NCI-H526 (cell line): ENCODE measurements around the gene BTG3.

ENCODE experiments used
- DNase-seq, 2 experiments: peaks; one replicate each; lab custom pipeline; 2025; lab: John Stamatoyannopoulos, UW

BTG3 gene, protein sequence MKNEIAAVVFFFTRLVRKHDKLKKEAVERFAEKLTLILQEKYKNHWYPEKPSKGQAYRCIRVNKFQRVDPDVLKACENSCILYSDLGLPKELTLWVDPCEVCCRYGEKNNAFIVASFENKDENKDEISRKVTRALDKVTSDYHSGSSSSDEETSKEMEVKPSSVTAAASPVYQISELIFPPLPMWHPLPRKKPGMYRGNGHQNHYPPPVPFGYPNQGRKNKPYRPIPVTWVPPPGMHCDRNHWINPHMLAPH

DNA sequence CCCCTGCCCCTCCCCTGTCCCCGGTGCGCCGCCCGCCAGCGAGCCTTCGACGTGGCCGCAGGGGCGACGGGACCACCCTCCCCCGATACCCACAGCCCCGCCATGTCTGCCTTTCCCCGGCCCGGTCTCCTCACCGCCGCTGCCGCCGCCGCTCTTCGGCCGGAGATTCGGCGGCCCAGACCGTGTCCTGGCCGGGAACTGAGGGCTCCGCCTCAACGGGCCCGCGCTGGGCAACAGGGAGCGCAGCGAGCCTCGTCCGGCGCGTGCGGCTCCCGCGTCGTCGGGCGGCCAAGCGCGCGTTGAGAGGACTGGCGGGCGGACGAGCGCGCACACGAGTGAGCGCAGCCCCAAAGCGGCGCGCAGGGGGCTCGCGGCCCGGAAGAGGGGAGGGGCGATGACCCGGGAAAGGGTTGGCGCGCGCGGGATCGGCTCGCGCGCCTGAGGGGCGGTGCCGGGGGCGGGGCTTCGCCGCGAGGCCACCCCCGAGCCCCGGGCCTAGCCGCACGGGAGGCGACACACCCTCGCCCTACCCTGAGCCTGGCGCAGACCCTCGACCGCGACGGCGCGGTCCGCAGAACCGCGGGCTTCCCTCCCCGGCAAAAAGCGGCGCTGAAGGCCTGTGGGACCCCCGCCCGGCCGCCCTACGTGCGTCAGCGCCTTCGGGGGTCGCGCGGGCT lies at the start of gene BTG3:
Gene BTG3, minus strand, starts transcription at position 337 of the 677 bp plus-strand sequence. CDS start 3,757 bp downstream, outside the sequence.
- DNase-seq: peak; percentile 37 to 89

DNA sequence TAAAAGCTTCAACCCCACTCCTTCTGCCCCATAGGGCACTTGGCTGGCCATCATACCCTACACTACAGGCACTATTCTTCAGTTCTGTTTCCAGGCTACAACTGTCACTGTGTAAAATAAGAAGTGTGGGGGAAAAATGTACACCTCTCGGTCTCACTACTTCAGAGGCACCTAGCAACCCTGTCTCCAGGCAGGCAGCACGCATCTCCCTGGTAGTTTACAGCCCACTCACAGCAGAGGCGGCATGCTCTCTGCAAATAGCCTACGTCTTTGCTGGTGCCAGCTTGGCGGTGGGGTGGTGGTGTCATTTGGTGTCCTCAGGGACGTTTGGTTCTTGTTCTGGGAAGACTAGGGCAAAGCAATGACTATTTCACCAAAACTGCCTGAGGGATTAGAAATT lies 48.2 kb upstream of the BTG3 start:
- no peak for DNase-seq

DNA sequence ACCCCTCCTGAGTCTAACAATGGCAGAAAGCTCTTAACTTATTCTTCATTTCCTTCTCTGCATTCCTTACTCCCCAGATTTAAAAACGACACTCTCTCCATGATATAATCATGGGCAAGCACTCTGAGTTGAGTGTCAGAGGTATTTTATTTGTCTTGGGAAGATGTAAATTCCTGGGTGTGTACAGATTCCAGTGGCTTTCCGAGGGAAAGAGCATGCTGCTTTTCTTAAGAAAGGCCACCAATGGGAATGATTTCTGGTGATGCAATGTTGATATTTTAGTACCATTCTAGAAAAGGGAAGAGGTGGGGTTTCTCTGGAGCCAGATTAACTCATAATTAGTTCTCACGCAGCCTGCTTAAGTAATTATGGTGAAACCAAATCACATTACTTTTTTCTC lies 47.8 kb upstream of the BTG3 start:
- DNase-seq: no peak

DNA sequence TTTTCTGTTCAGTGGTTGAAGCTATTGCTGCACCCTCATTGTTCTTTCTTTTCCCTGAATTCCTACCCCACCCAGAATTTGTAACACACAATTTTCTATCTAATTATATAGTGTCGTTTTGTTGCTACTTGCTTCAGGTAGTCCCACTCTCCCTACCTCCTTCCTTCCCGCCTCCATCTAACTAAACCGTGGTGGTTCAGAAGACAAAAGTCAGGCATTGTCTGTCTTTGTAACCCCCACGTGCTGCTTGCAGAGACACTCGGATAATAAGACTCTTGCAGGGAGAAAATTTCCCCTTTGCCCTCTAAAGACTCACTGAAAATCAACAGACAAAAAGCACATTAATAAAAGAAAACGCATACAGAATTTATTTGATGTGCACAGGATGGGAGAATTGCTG lies 46.2 kb upstream of the BTG3 start:
- no peak for DNase-seq

DNA sequence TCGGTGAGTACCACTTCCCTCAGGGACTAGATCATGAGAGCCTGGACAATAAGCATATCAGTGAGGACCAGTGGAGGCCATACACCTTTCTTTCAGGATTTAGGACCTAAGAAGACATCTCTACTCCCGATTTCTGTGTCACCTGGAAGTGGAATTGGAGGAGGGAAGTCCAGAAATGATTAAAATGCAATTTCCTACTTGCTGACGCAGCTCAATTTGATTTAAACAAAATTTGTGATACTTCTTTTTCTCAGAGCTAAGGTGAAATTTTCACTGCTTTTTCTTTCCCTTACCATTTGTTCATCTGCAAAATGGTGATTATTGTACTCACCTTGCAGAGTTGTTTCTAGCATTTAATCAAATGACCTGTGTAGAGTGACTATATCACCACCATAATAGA lies 38.8 kb upstream of the BTG3 start:
- DNase-seq: no peak

DNA sequence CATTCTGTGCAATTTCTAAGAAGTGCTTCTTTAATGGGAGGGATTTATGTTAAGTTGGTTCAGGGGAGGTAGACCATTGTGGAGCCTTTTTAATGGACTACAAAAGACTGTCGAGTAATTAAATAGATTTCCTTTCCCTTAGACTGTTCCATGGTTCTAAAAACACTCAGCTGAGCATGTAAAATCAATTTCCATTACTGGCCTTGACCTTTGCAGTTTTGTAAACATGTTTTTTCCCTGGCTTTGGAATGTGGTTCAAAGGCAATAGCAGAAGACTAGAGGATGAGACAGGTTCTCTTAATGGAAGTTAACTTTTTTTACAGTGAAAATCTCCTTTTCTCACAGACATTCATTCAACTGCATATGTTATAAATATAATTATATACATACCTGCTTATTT lies 37.6 kb upstream of the BTG3 start:
- DNase-seq: no peak

DNA sequence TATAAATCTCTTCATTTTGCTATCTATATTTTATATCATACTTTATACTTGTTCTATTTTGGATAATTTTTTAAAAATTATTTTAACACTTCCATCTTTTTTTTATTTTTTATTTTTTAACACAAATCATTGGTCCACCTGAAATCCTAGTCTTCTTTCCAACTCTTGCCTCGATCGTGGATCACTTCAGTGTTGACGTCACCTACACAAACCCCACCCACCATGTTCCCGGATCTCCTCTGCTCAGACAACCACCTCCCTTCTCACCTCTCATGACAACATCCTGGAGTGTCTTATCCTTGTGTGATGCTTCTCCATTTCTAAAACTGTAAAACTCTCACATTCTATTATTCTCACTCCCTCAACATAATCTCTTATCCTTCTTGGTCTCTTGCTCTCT lies 34.1 kb upstream of the BTG3 start:
- no peak for DNase-seq

DNA sequence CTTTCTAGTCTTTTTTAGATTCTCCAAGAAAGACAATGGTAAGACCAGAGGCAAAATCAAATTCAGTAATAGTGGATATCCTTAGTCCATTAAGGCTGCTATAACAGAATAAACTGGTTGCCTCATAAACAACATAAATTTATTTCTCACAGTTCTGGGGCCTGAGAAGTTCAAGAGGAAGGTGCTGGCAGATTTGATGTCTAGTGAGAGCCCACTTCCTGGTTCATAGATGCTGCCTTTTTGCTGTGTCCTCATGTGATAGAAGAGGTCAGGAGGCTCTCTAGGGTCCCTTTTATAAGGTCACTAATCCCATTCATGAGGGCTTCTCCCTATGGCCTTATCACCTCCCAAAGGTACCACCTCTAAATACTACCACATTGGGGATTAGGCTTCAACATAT lies 31.5 kb upstream of the BTG3 start:
- DNase-seq: no peak

DNA sequence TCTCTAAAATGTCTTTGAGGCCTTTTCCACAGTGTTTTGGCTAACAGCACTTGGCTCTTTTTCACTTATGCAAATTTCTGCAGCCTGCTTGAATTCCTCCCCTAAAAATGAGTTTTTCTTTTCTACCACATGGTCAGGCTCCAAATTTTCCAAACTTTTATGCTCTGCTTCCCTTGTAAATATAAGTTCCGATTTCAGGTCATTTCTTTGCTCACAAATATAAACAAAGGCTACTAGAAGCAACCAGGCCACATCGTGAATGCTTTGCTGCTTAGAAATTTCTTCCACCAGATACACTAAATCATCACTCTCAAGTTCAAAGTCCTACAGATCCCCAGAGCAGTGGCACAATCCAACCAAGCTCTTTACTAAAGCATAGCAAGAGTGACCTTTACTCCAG lies 28.1 kb upstream of the BTG3 start:
- no peak for DNase-seq

DNA sequence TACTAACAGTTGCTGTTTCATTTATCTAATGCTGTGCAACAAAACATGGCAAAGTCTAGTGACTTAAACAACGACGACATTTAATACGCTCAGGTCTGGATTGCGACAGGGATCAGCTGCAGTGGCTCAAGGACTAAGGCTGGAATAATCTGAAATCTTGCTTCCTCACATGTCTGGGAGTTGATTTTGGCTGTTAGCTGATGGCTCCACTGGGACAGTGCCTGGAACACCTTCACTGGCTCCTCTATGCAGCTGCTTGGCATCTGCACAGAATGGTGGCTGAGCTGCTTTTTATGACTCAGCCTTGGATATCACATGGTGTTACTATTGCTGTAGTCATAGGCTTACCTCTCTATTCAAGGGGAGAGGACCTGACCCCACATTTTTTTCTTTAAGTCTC lies 24.0 kb upstream of the BTG3 start:
- DNase-seq: no peak

DNA sequence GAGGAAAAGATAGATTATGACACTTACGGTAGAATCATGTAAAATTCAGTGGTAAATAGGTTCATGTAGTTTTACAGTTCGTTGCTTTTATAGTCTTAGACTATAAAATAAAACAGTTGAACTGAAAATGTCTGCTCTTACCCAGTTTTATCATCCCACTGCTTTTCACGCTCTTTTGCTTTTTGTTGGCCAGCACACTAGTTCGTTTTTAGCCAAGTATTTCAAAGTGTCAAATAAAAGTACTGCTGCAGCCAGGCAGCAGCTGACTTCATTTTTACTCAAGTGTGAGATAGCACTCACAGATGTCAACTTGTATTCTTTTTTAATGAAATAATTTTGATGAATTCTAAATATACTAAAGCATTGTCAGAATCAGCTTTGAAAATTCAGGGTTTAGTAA lies 18.5 kb upstream of the BTG3 start:
- DNase-seq: no peak

DNA sequence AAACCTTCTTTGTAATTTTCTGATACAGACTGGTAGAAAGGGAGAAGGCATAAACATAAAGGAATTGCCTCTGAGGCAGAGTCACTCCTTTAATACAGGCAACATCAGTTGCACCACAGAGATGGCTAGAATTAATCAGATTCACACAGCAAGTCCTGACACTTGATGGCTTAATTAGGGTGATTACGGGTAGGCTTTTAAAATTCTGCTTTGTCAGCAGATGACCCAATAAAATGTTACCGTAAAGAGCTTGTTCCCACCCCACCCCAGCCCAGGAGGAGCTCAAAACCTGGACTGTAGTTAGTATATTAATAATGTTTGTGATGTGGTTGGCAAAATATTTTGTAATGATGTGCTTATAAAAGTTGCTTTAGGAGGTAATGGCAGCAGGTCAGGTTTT lies 9.3 kb upstream of the BTG3 start:
- DNase-seq: no peak

DNA sequence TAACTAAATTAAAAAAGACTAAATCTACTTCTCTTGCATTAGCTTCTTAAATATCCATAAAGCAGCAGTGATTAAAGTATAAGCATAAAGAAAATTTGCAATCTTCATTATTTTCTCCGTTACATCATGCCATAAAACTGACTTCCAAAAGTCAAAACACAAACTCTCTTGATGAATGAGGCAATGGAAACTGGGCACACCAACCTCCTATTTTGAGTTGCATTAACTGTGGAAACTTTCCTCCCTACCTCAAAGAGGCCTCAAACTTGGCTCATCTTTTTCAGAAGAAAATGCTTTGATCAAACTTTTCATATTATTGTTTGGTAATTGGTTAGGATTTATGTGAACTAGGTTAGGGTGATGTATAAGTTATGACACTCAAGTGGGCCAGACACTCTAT lies 4.1 kb upstream of the BTG3 start:
- no peak for DNase-seq

DNA sequence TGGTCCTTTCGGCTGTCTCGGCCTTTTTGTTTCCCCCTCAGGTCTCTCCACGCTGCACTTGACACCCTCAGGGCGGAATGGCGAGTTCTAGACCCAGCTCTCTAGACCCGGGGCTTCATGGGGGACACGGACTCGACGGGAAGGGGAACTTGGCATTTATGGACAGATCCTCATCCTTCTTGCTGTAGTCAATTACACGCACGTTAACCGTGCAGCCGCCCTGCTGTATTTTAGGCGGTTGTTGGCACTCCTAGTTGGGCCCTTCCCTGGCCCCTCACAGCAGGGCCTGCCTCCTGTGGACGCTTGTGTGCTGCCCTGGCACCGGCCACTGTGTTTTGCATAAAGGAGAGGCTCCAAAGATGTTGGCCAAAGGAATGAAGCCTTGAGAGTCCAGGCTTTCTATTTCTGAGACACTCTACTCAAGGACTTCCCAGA lies 558 bp upstream of the BTG3 start:
- DNase-seq: peak; percentile 13 to 41

DNA sequence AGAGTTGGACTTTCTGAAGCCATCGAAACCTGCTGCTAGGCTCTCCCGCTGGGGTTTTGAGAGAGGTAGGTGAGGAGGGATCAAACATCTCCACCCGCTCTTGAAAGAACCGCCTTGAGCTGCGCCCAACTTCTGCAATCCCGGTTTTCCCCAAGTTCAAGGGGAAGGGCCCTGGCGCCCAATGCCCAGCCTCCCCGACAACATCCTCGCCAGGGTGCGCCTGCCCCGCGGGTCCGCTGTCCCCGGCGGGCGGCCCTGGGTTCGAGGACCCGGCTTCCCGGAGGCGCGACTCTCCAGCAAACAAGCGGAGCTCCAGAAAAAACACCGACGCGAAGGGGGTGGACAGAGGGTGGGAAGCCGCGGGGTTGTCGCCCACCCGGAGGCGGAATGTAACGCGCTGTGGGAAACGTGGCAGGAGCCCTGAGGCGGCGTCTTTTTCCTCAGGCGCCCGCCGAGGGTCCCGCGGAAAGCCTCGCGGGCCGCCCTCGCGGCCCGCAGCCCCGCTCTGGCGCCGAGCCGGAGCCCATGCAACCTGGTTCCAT lies 607 bp downstream of the BTG3 start:
- peak in 1 of 2 experiments; percentile 54 for DNase-seq

DNA sequence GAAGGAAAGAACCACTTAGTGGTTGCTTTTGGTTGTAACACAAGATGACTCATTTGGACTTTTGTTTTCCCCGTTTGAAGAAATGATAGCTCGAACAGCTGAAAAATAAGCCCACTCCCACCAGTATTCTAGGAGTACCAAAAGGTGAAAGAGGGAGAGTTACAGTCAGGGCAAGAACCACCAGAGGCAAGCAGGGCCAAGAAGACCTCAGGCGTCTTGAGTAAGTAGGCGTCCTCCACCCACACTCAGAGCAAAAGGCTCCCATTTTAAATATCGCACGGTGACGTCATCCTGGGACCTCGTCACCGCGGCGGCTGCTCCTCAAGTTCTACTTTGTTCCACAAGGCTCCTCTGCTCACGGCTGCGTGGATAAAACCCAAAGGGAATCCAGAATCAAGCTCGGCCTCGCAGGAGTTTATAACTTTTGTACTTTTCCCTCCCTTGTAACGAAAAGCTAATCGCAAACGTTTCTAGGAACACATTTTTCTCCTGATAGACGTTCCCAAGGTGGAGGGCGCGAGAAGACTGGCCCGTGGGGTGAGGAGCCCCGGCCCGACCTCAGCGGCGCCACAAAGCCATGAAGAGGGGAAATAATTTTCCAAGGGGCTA lies 1.2 kb downstream of the BTG3 start:
- peak in 1 of 2 experiments; percentile 64 for DNase-seq

DNA sequence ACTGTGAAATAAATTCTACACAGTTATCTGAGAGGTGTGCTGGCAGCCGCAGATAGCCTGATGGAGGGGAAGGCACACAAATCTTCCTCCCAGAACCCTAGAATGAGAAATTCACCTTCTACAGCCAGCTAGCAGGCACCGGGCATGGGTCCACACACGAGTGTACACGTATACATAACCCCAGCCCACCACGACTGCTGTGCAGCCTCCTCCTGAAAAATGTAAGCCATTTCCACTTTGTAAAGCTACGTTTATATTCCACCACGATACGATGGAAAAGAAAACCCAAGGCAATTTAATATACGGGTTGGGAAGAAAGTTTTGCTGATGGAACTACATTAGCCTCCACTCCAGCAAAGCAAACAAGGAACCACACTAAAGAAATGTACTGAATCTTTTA lies 1.8 kb downstream of the BTG3 start:
- no peak for DNase-seq

DNA sequence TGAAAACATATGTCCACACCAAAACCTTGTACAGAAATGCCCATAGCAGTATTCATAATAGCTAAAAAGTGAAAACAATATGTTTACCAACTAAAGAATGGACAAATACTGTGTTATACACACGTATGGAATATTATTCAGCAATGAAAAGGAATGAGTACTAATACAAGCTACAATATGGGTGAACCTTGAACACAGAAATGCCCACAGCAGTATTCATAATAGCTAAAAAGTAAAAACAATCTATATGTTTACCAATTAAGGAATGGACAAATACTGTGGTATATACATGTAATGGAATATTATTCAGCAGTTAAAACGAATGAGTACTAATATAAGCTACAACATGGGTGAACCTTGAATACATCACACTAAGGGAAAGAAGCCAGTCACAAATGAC lies 3.0 kb downstream of the BTG3 start:
- DNase-seq: no peak

DNA sequence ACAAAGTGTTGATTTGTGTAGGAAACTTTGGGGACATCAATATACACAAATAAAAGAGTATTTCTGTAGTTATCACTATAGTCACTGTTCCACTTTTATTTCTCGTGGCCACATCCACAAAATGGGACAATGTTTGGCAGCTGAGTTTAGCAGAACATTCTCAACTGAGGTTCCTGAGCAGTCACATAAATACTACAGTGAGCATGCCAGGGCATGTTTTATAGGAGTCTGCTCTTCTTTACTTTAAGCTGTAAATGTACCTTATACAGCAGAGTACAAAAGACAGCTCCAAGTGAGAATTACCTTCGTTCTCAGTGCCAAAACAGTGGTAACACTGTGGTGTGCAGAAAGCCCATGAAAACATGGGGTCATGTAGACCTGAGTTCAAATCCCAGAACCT lies 5.0 kb downstream of the BTG3 start:
- DNase-seq: no peak

DNA sequence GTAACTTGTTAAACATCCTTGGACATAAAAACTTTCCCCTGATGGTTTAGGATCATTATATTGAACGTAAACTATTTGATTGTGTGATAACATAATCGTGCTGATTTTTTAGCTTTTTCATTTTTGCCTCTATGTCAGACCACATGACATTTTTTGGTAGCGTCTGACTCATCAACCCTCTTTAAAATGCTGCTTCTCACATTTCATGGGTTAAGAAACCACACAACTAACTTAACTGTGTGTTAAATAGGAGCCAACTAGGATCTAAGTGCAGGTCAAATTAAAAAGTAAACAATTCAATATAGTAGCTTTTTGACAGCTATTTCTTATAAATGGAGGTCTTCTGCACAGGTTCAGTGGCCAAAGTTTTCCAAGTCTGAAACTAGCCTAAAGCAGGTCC lies 9.8 kb downstream of the BTG3 start:
- no peak for DNase-seq

DNA sequence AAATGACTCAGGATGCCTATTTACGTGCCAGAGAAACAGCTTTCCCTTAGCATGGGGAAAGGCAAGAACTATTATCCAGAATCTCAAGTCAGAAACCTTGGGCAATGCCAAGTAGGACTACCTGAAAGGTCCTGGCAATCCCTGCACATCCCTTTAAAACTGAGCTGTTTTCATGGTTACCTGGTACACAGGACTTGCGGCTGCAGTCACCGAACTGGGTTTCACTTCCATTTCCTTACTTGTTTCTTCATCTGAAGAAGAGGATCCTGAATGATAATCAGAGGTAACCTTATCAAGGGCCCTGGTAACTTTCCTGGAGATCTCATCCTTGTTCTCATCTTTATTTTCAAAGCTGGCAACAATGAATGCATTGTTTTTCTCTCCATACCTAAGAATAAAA lies 14.3 kb downstream of the BTG3 start:
- DNase-seq: no peak

DNA sequence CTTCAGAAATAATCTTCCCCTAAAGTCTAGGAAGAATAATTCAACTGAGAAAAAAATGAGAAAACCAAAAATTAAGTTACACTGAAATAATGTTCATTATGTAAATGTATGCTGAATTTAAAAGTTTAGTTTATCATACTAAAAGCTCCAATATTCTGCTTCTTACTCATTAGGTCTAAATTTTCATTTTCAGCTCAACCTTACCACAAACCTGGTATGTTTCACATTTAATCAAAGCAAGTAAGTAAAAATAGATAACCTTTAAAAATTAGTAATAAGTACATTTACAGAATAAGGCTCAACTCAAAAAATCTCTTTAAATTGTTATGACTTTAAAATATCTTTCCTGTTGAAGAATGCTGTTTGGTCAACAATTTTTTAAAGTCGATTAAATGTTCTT lies 15.0 kb downstream of the BTG3 start:
- no peak for DNase-seq

DNA sequence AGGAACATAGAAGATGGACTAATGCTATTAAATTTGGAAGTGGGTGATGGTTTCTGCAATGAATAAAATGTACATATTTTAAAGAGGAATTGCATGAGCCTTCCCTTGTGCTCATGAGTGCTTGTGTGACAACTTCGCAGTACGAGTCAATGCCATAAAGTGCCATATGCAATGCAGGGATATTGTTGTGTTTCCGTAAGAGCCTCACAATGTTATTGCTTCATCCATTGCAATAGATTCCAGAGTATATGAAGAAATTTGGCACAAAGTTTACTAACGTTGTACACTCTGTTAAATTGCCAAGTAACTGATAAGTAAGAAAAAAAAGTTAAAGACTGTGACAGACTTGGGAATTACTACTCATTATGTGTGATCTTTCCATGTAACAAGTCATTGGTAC lies 22.3 kb downstream of the BTG3 start:
- no peak for DNase-seq
